ENCODE measurements around the gene MFSD11. TPM values are rescaled to one million over a fixed set of nuclear protein-coding genes. Genes with fewer than 3 reads are reported as not detected.
A peak's percentile ranks its signal among the peaks of the same experiment; 100 is the strongest.
"Not testable (repeated sequence)": the region's sequence is repeated elsewhere in the genome, so short reads cannot be mapped to it uniquely, and the experiment has no call there.

Gene MFSD11
- total RNA-seq, 4 donors from 2014 or later, result 35.3 to 64.8 (median 47.0) TPM

DNA sequence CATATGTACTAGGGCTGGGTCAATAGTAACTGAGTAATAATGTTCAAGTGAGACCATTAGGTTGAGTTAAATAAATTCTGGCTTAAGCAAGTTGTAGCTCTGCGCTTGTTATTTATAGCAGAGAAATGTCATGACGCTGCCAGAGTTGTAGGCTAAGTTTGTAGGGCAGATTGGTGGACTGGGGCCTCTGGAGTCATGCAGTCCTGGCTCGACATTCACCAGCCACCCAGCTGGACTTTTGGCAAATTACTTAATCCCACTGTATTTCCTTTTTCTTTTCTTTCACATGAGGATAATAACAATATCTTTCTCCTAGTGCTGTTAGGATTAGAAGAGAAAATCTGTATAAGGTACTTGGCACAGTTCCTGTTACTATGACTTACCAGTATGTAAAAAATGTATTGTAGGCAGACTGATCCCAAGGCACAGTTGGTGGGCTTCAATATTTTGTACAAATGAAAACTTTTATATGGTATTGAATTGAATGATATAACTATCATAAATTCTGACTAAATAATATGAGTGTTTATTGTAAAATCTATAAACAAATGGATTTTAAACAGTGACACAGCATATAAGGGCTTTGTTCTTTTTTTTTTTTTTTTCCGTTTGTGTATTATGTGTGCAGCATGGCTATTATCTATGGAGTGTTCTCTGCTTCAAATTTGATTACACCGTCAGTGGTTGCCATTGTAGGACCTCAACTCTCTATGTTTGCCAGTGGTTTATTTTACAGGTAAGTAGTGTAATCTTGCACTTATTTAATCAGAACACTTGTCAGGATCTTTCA lies 2.6 kb downstream of the MFSD11 start:
- no peak for DNase-seq
- H3K36me3 ChIP-seq, result peaks cover 0 to 38% (median 4%) of the 10 kb centered on the region in 3 donors
- no peaks in the 10 kb centered on the region for H3K27me3 ChIP-seq
- peaks cover 0 to 20% (median 4%) of the 10 kb centered on the region in 4 donors for H3K4me1 ChIP-seq
- peak overlapping the region in 1 of 4 donors; percentile 28 for H3K27ac ChIP-seq
- no peaks in the 10 kb centered on the region for H3K9me3 ChIP-seq
- TF ChIP-seq, protein P1, sequence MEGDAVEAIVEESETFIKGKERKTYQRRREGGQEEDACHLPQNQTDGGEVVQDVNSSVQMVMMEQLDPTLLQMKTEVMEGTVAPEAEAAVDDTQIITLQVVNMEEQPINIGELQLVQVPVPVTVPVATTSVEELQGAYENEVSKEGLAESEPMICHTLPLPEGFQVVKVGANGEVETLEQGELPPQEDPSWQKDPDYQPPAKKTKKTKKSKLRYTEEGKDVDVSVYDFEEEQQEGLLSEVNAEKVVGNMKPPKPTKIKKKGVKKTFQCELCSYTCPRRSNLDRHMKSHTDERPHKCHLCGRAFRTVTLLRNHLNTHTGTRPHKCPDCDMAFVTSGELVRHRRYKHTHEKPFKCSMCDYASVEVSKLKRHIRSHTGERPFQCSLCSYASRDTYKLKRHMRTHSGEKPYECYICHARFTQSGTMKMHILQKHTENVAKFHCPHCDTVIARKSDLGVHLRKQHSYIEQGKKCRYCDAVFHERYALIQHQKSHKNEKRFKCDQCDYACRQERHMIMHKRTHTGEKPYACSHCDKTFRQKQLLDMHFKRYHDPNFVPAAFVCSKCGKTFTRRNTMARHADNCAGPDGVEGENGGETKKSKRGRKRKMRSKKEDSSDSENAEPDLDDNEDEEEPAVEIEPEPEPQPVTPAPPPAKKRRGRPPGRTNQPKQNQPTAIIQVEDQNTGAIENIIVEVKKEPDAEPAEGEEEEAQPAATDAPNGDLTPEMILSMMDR (IDR thresholded peaks at IDR 0.05), result no peak
- no peak for TF ChIP-seq POLR2A (IDR thresholded peaks at IDR 0.05)
- H3K4me3 ChIP-seq, result no peak overlapping the region

DNA sequence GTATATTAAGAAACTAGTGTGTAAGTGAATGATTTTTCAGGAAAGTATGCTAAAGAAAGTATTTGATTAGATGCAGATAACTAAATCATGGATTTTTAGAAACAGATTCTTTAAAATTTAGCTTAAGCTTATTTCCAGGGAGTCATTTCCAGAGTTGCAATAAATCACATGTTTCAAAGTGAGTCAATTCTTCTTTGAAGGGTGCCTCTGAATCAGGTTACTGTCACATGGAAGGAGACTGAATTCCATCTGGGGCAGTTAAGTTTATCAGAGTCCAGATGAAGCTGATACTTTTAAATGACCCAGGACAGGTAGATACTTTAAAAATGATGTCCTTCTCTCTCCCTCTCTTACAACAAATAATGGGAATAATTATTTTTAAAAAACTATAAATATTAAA lies 5.0 kb downstream of the MFSD11 start:
- Histone ChIP-seq H3K9me3 (no peaks in the 10 kb centered on the region), H3K4me1 (peaks cover 0 to 19% (median 4%) of the 10 kb centered on the region in 4 donors), H3K27me3 (no peaks in the 10 kb centered on the region), H3K27ac (no peak overlapping the region), H3K4me3 (no peak overlapping the region), H3K36me3 (peaks cover 0 to 59% (median 4%) of the 10 kb centered on the region in 3 donors)
- TF ChIP-seq, protein P1 (IDR thresholded peaks at IDR 0.05), result no peak
- no peak for TF ChIP-seq POLR2A (IDR thresholded peaks at IDR 0.05)
- no peak for DNase-seq

DNA sequence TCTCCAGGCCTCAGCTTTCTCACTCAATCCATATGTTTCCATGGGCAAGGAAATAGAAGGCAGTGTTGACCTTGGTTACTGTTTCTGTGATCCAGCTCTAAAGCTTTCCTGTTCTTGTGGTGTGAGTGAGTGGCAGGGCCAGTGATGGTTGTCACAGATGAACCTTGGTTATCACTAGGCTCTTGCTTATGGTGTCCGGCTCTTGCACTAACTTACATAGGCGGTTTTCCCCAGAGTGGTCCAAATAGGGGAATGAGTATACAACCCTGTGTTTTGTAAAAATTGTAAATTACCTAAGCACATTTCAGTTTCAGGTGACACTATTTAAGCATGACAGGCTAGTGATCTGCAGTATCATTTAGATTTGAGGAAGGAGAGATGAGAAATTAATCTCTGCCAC lies 6.8 kb downstream of the MFSD11 start:
- Histone ChIP-seq H3K4me1 (peaks cover 0 to 3% (median 0%) of the 10 kb centered on the region in 4 donors), H3K27me3 (no peaks in the 10 kb centered on the region), H3K9me3 (no peaks in the 10 kb centered on the region), H3K4me3 (no peak overlapping the region), H3K27ac (no peak overlapping the region), H3K36me3 (peaks cover 0 to 64% (median 4%) of the 10 kb centered on the region in 3 donors)
- TF ChIP-seq, protein P1 (IDR thresholded peaks at IDR 0.05), result no peak
- TF ChIP-seq POLR2A (IDR thresholded peaks at IDR 0.05), result no peak
- DNase-seq, result no peak

GRCh38 chr17:76745785-76746184 lies 7.9 kb downstream of the MFSD11 start:
- not testable (repeated sequence) for H3K9me3 ChIP-seq, DNase-seq, H3K27me3 ChIP-seq, H3K4me3 ChIP-seq, H3K27ac ChIP-seq, H3K4me1 ChIP-seq
- peaks cover 0 to 64% (median 4%) of the 10 kb centered on the region in 3 donors for H3K36me3 ChIP-seq

DNA sequence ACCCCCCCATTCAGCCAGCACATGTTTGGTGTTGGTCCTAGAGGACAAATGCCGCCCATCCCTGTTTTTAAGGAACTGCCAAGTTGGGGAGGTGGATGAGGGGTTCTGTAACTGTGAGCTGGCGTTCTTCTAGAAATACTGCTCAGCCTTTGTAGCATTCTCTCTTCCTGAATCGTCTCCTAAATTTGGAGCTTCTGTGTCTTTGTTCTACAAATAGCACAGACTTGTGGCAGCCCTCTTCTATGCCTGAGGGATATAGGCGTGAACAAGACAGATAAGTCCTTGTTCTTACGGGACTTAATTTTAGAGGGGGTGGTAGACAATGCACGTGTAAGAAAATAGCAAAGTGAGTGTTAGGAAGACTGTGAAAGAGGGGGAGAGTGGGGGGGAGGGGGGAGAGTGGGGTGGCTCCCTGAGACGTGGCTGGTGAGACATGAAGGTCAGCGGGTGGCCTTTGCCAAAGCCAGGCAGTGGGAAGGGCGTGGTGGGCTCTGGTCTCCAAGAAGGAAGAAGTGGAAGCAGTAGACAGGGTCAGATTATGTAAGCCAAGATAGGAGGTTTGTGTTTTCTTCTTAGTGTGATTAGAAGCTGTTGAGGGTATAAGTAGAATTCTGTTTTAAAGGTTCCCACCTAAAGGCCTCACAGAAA lies 9.9 kb downstream of the MFSD11 start:
- Histone ChIP-seq H3K27ac (no peak overlapping the region), H3K4me1 (no peaks in the 10 kb centered on the region), H3K27me3 (no peaks in the 10 kb centered on the region), H3K9me3 (no peaks in the 10 kb centered on the region), H3K36me3 (peaks cover 0 to 52% (median 4%) of the 10 kb centered on the region in 3 donors), H3K4me3 (no peak overlapping the region)
- no peak for DNase-seq
- TF ChIP-seq POLR2A (IDR thresholded peaks at IDR 0.05), result no peak
- TF ChIP-seq, protein P1 (IDR thresholded peaks at IDR 0.05), result no peak

- no peaks in the 10 kb centered on the region for H3K9me3 ChIP-seq
- H3K36me3 ChIP-seq, result peaks cover 0 to 45% (median 4%) of the 10 kb centered on the region in 3 donors
- DNase-seq, result no peak
- TF ChIP-seq POLR2A (IDR thresholded peaks at IDR 0.05), result no peak
- TF ChIP-seq, protein P1 (IDR thresholded peaks at IDR 0.05), result no peak
- H3K27me3 ChIP-seq, result no peaks in the 10 kb centered on the region
- no peak overlapping the region for H3K4me3 ChIP-seq
- no peaks in the 10 kb centered on the region for H3K4me1 ChIP-seq
- no peak overlapping the region for H3K27ac ChIP-seq
Observed at GRCh38 chr17:76748657-76749056, 10.7 kb downstream of the MFSD11 start.

Measured in Peyer's patch (tissue), 4 donors.